Activated T-helper 1 cell treated with anti-CD3 and anti-CD28 coated beads, Interleukin-12 subunit alpha, Interleukin-12 subunit beta, Interleukin-2, Interleukin-4 antibody, amounts not matched to agents 30 ng/mL and 10 ng/mL and 1 ng/mL, durations not matched to agents 14 hours and 24 hours and 36 hours (primary cell): ENCODE data around the gene OR5AC2. TPM values are rescaled to one million over a fixed set of nuclear protein-coding genes. Genes with fewer than 3 reads are reported as not detected.

Source experiments
- DNase-seq: peaks from one replicate; pipeline ENCODE4 v3.0.0; 2021; ENCODE audit warnings: low spot score
- H3K27ac Mint-ChIP-seq: one replicate; pipeline ENCODE4 v1.8.0; 2021; ENCODE audit warnings: mild to moderate bottlenecking, mixed read lengths
- H3K27me3 Mint-ChIP-seq: one replicate; pipeline ENCODE4 v1.8.0; 2022; ENCODE audit warnings: mild to moderate bottlenecking, moderate library complexity, mixed read lengths; ENCODE audit not compliant: insufficient read depth
- H3K36me3 Mint-ChIP-seq: one replicate; pipeline ENCODE4 v1.8.0; 2021; ENCODE audit warnings: low read depth, mixed read lengths
- H3K4me1 Mint-ChIP-seq: one replicate; pipeline ENCODE4 v1.8.0; 2021; ENCODE audit warnings: low read depth, mixed read lengths
- H3K4me3 Mint-ChIP-seq: one replicate; pipeline ENCODE4 v1.8.0; 2021; ENCODE audit warnings: mild to moderate bottlenecking, moderate library complexity, mixed read lengths
- H3K9me3 Mint-ChIP-seq: one replicate; pipeline ENCODE4 v1.8.0; 2021; ENCODE audit warnings: mixed read lengths
- intact Hi-C: fragments of 100-400 bp; cut with micrococcal nuclease; formaldehyde crosslinking; loops from one replicate; pipeline ENCODE4 v1.15.1; 2024
- total RNA-seq: library from RNA; stranded (reverse); gene quantifications from 2 replicates; pipeline ENCODE4 v1.2.3, GENCODE V29; 2022

The OR5AC2 gene
- total RNA-seq, 1 donor from 2014 or later = not detected

- H3K27ac Mint-ChIP-seq = no peak overlapping the region
- no peaks in the 10 kb centered on the region for H3K36me3 Mint-ChIP-seq
- H3K4me3 Mint-ChIP-seq = no peak overlapping the region
- H3K9me3 Mint-ChIP-seq = peaks cover 3% of the 10 kb centered on the region
- no peak for DNase-seq
- intact Hi-C loops = no loop called here
- H3K4me1 Mint-ChIP-seq = no peaks in the 10 kb centered on the region
- H3K27me3 Mint-ChIP-seq = peaks cover under 1% of the 10 kb centered on the region
Measured at GRCh38 chr3:98095882-98096281, 8.9 kb downstream of the OR5AC2 start.

- H3K4me3 Mint-ChIP-seq = no peak overlapping the region
- no peaks in the 10 kb centered on the region for H3K36me3 Mint-ChIP-seq
- intact Hi-C loops = no loop called here
- no peak overlapping the region for H3K27ac Mint-ChIP-seq
- H3K9me3 Mint-ChIP-seq = no peaks in the 10 kb centered on the region
- H3K4me1 Mint-ChIP-seq = no peaks in the 10 kb centered on the region
- no peak for DNase-seq
- H3K27me3 Mint-ChIP-seq = no peaks in the 10 kb centered on the region
Measured at GRCh38 chr3:98099848-98100247, 12.9 kb downstream of the OR5AC2 start.

- no peaks in the 10 kb centered on the region for H3K36me3 Mint-ChIP-seq
- no peak overlapping the region for H3K4me3 Mint-ChIP-seq
- H3K27ac Mint-ChIP-seq = no peak overlapping the region
- no peaks in the 10 kb centered on the region for H3K4me1 Mint-ChIP-seq
- H3K9me3 Mint-ChIP-seq = no peaks in the 10 kb centered on the region
- intact Hi-C loops = no loop called here
- DNase-seq = no peak
- no peaks in the 10 kb centered on the region for H3K27me3 Mint-ChIP-seq
Measured at GRCh38 chr3:98108162-98108561, 21.2 kb downstream of the OR5AC2 start.

- Mint-ChIP-seq H3K9me3 (no peaks in the 10 kb centered on the region), H3K27ac (no peak overlapping the region), H3K27me3 (no peaks in the 10 kb centered on the region), H3K4me1 (no peaks in the 10 kb centered on the region), H3K4me3 (no peak overlapping the region), H3K36me3 (no peaks in the 10 kb centered on the region)
- DNase-seq = no peak
- intact Hi-C loops = no loop called here
Measured at GRCh38 chr3:98109807-98110549, 23.0 kb downstream of the OR5AC2 start.

DNA sequence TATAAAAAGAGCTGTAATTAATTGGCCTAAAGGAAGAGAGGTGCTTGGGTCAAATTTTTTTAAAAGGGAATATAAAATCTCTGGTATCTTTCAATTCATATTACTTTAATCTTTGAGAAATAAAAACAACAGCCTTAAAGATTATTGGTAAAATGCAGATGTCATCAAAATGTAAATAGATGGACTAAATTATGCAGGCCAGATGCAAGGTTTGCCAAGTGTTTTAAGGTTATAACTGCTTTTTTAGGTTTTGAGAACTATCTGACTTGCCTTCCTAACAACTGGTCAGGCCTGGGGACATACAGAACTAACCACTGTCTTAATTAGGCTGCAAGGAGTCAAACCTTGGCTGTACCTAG lies 23.6 kb downstream of the OR5AC2 start:
- Mint-ChIP-seq H3K4me3 (no peak overlapping the region), H3K36me3 (no peaks in the 10 kb centered on the region), H3K27ac (no peak overlapping the region), H3K9me3 (no peaks in the 10 kb centered on the region), H3K4me1 (no peaks in the 10 kb centered on the region), H3K27me3 (peaks cover 1% of the 10 kb centered on the region)
- no peak for DNase-seq
- intact Hi-C loops = no loop called here

DNA sequence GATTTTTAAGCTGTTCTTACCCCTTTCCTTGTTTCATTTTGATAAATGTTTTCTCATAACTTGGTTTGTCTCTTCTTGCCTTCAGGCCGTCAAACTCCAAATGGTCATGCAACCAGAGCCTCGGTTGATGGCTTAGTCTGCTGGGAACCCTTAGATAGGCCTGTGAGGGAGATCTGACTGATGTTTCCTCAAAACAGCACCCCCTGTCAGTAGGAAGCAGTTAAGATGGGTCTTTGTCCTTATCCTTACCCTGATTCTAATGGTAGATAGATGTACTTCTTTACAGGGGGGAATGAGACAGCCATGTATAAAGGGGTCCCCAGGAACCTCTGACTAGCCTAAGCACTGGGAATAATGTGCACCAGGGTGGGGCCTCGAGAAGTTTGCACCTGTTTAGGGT lies 27.3 kb downstream of the OR5AC2 start:
- intact Hi-C loops = no loop called here
- Mint-ChIP-seq H3K27me3 (peaks cover 3% of the 10 kb centered on the region), H3K4me1 (no peaks in the 10 kb centered on the region), H3K27ac (no peak overlapping the region), H3K9me3 (no peaks in the 10 kb centered on the region), H3K4me3 (no peak overlapping the region), H3K36me3 (no peaks in the 10 kb centered on the region)
- DNase-seq = no peak

DNA sequence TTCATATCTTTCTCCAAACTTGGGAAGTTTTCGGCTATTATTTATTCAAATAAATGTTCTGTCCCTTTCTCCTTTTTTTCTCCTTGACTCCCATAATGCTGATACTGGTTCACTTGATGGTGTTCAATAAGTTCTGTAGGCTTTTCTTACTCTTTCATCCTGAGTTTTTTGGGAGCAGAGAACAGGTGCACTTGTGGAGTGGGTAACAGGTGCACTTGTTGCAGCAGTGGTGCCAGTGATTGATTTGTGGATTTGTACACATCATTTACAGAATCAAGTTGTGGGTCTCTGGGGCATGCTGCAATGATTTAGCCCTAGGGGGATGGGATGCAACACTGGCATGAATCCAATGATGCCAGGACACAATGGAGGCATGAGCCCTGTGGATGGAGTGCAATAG lies 28.7 kb downstream of the OR5AC2 start:
- H3K4me3 Mint-ChIP-seq = no peak overlapping the region

DNA sequence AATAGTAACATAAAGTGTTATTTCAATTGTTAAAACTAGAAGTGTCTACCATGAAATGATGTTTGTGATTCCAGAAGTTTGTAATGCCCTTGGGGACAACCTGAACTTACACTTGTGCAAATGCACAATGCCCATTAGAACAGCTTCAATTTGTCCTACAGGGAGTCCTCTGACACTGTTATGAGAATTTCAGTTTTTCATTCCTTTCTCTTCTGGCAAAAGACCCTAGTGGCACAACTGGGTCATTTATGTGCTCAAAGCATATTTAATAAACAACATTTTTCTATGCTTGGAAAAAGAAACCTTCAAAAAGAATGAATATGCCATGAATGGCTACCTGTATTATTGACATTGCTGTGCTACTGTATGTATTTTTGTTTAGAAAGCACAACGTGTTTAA lies 43.4 kb downstream of the OR5AC2 start, which contains the start of gene OR5H1:
Gene OR5H1, plus strand, starts transcription at position 301 of the 400 bp plus-strand sequence. CDS start 1,977 bp downstream, outside the sequence.
- intact Hi-C loops = no loop called here
- Mint-ChIP-seq H3K4me1 (no peaks in the 10 kb centered on the region), H3K27me3 (peaks cover 4% of the 10 kb centered on the region), H3K4me3 (no peak within 1 kb of the TSS), H3K27ac (no peak within 1 kb of the TSS), H3K9me3 (no peaks in the 10 kb centered on the region), H3K36me3 (no peaks in the 10 kb centered on the region)
- DNase-seq = no peak

More for the DNA sequence above, 28.7 kb downstream of the OR5AC2 start:
- Mint-ChIP-seq H3K4me1 (no peaks in the 10 kb centered on the region), H3K27ac (no peak overlapping the region), H3K27me3 (peaks cover 6% of the 10 kb centered on the region), H3K9me3 (no peaks in the 10 kb centered on the region), H3K36me3 (no peaks in the 10 kb centered on the region)
- DNase-seq = no peak
- intact Hi-C loops = no loop called here

- intact Hi-C loops = no loop called here
- Mint-ChIP-seq H3K27ac (no peak overlapping the region), H3K27me3 (peaks cover 5% of the 10 kb centered on the region), H3K36me3 (no peaks in the 10 kb centered on the region), H3K9me3 (no peaks in the 10 kb centered on the region), H3K4me1 (no peaks in the 10 kb centered on the region), H3K4me3 (no peak overlapping the region)
- no peak for DNase-seq
Measured at GRCh38 chr3:98136631-98137030, 49.7 kb downstream of the OR5AC2 start.

Other genes with a start within 250 kb of the OR5AC2 start
- gene RIOX2, start 114.7 kb upstream of the OR5AC2 start, total RNA-seq = 85.4 and 90.9 TPM in 2 replicates
- gene GABRR3, start 51.9 kb upstream of the OR5AC2 start, total RNA-seq = not detected in 2 replicates
- gene OR5H1, start 43.5 kb downstream of the OR5AC2 start, total RNA-seq = not detected in 2 replicates
- not detected in 2 replicates for gene OR5H14, start 60.3 kb downstream of the OR5AC2 start, total RNA-seq
- gene OR5H15, start 79.5 kb downstream of the OR5AC2 start, total RNA-seq = not detected in 2 replicates
- not detected in 2 replicates for gene OR5H6, start 177.1 kb downstream of the OR5AC2 start, total RNA-seq
- not detected in 2 replicates for gene OR5H2, start 195.3 kb downstream of the OR5AC2 start, total RNA-seq